ENCODE measurements around the gene MRI1.

The MRI1 gene

DNA sequence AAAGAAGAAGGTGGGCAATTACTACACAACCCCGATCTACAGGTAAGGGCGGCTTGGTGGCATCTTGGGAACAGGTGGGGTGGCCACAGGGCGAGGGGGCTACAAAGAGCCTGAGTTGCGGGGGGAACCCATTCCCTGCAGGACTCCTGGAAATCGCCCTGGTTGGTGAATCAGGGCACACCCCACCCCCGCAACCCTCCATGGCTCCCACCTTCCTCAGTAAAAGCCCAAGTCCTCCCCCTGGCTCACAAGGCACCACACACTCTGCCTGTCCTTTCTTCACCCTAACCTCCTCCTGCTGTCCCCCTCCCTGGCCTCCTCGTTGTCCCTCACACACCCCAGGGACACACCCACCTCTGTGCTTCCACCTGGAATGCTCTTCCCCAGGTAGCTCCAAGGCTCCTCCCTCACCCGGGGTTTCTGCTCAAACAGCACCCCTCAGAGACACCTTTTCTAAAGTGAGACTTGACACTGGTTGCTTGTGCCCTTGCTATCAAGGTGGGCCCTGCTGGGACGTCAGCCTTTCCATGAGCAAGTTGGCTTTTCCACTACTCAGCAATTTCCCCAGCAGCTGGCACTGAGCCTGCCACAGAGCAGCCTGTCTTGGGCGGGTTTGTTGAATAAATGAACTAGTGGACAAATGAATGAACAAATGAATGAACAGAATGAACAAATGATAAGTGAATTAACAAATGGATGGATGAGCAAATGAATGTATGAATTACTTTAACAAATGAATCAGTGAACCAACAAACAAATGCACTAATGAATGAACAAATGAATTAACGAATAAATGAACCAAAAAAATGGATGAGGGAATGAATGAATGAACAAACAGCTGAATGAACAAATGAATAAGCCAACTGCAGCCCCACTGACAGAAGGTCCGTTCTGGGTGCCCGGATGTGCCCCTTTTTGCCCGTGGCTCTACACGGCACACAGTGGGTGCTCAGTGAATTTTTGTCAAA lies 6.2 kb upstream of the MRI1 start:
- Histone ChIP-seq H3K4me1 (ENCODE audit: control insufficient read depth, insufficient read depth, low read length) (no peaks in the 10 kb centered on the region), H3K36me3 (ENCODE audit: control insufficient read depth, insufficient read depth, low read length) (peaks cover 51% of the 10 kb centered on the region), H3K4me3 (ENCODE audit: insufficient read depth, low read depth, low read length) (no peak overlapping the region), H3K27me3 (ENCODE audit: control insufficient read depth, insufficient read depth, low read length, poor library complexity, severe bottlenecking) (no peaks in the 10 kb centered on the region), H3K9me3 (ENCODE audit: control insufficient read depth, low read length) (no peaks in the 10 kb centered on the region), H3K27ac (ENCODE audit: insufficient read depth, low read depth, low read length, poor library complexity, severe bottlenecking) (no peak overlapping the region)
- 91 to 93% methylated on average over 15 of the region's 15 CpGs for WGBS, 2 experiments

GRCh38 chr19:13758795-13759194 lies 5.5 kb upstream of the MRI1 start:
- WGBS, 2 experiments = 96 to 97% methylated on average over 24 of the region's 24 CpGs
- Histone ChIP-seq H3K4me3 (ENCODE audit: insufficient read depth, low read depth, low read length) (no peak overlapping the region), H3K36me3 (ENCODE audit: control insufficient read depth, insufficient read depth, low read length) (peaks cover 51% of the 10 kb centered on the region)

GRCh38 chr19:13761423-13761822 lies 2.9 kb upstream of the MRI1 start:
- Histone ChIP-seq H3K4me3 (ENCODE audit: insufficient read depth, low read depth, low read length) (no peak overlapping the region), H3K36me3 (ENCODE audit: control insufficient read depth, insufficient read depth, low read length) (peaks cover 37% of the 10 kb centered on the region), H3K4me1 (ENCODE audit: control insufficient read depth, insufficient read depth, low read length) (no peaks in the 10 kb centered on the region), H3K9me3 (ENCODE audit: control insufficient read depth, low read length) (no peaks in the 10 kb centered on the region), H3K27me3 (ENCODE audit: control insufficient read depth, insufficient read depth, low read length, poor library complexity, severe bottlenecking) (peaks cover 6% of the 10 kb centered on the region), H3K27ac (ENCODE audit: insufficient read depth, low read depth, low read length, poor library complexity, severe bottlenecking) (no peak overlapping the region)
- WGBS, 2 experiments = 87 to 88% methylated on average over 8 of the region's 8 CpGs

More at GRCh38 chr19:13758795-13759194, 5.5 kb upstream of the MRI1 start:
- Histone ChIP-seq H3K9me3 (ENCODE audit: control insufficient read depth, low read length) (no peaks in the 10 kb centered on the region), H3K4me1 (ENCODE audit: control insufficient read depth, insufficient read depth, low read length) (no peaks in the 10 kb centered on the region), H3K27ac (ENCODE audit: insufficient read depth, low read depth, low read length, poor library complexity, severe bottlenecking) (no peak overlapping the region), H3K27me3 (ENCODE audit: control insufficient read depth, insufficient read depth, low read length, poor library complexity, severe bottlenecking) (no peaks in the 10 kb centered on the region)

GRCh38 chr19:13762635-13763235 lies 1.6 kb upstream of the MRI1 start:
- H3K9me3 ChIP-seq (ENCODE audit: control insufficient read depth, low read length) = no peaks in the 10 kb centered on the region
- H3K27ac ChIP-seq (ENCODE audit: insufficient read depth, low read depth, low read length, poor library complexity, severe bottlenecking) = no peak overlapping the region
- no peaks in the 10 kb centered on the region for H3K4me1 ChIP-seq (ENCODE audit: control insufficient read depth, insufficient read depth, low read length)
- H3K36me3 ChIP-seq (ENCODE audit: control insufficient read depth, insufficient read depth, low read length) = peaks cover 29% of the 10 kb centered on the region
- H3K27me3 ChIP-seq (ENCODE audit: control insufficient read depth, insufficient read depth, low read length, poor library complexity, severe bottlenecking) = peaks cover 6% of the 10 kb centered on the region
- WGBS, 2 experiments = 94% methylated on average over 42 of the region's 42 CpGs
- H3K4me3 ChIP-seq (ENCODE audit: insufficient read depth, low read depth, low read length) = no peak overlapping the region

- H3K4me3 ChIP-seq (ENCODE audit: insufficient read depth, low read depth, low read length) = no peak overlapping the region
- peaks cover 6% of the 10 kb centered on the region for H3K27me3 ChIP-seq (ENCODE audit: control insufficient read depth, insufficient read depth, low read length, poor library complexity, severe bottlenecking)
- no peaks in the 10 kb centered on the region for H3K9me3 ChIP-seq (ENCODE audit: control insufficient read depth, low read length)
- H3K4me1 ChIP-seq (ENCODE audit: control insufficient read depth, insufficient read depth, low read length) = no peaks in the 10 kb centered on the region
- H3K27ac ChIP-seq (ENCODE audit: insufficient read depth, low read depth, low read length, poor library complexity, severe bottlenecking) = no peak overlapping the region
- peaks cover 23% of the 10 kb centered on the region for H3K36me3 ChIP-seq (ENCODE audit: control insufficient read depth, insufficient read depth, low read length)
- WGBS, 2 experiments = 95 to 98% methylated on average over 3 of the region's 3 CpGs
These were observed 1.1 kb upstream of the MRI1 start for GRCh38 chr19:13763265-13763664.

DNA sequence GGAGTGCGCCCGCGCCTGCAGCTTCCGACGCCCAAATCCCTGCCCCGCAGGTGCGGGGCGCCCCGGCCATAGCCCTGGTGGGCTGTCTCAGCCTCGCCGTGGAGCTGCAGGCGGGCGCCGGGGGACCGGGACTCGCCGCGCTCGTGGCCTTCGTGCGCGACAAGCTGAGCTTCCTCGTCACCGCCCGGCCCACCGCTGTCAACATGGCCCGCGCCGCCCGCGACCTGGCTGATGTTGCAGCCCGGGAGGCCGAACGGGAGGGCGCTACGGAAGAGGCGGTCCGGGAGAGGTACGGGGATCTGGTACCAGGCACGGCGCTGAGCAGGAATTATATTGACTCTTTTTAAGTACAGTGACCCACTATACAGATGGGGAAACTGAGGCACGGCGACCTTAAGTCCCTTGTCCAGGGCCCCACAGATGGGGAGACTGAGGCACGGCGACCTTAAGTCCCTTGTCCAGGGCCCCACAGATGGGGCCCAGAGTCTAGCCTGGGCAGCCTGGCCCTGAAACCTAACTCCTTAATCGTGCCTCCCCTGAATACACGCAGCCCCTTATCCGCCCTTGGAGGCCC lies 586 bp downstream of the MRI1 start:
- Histone ChIP-seq H3K27me3 (ENCODE audit: control insufficient read depth, insufficient read depth, low read length, poor library complexity, severe bottlenecking) (peaks cover 6% of the 10 kb centered on the region), H3K27ac (ENCODE audit: insufficient read depth, low read depth, low read length, poor library complexity, severe bottlenecking) (no peak overlapping the region), H3K9me3 (ENCODE audit: control insufficient read depth, low read length) (no peaks in the 10 kb centered on the region), H3K4me1 (ENCODE audit: control insufficient read depth, insufficient read depth, low read length) (no peaks in the 10 kb centered on the region), H3K36me3 (ENCODE audit: control insufficient read depth, insufficient read depth, low read length) (peaks cover 12% of the 10 kb centered on the region), H3K4me3 (ENCODE audit: insufficient read depth, low read depth, low read length) (peak overlapping the region; percentile 53)
- WGBS, 2 experiments = 6% methylated on average over 48 of the region's 48 CpGs

DNA sequence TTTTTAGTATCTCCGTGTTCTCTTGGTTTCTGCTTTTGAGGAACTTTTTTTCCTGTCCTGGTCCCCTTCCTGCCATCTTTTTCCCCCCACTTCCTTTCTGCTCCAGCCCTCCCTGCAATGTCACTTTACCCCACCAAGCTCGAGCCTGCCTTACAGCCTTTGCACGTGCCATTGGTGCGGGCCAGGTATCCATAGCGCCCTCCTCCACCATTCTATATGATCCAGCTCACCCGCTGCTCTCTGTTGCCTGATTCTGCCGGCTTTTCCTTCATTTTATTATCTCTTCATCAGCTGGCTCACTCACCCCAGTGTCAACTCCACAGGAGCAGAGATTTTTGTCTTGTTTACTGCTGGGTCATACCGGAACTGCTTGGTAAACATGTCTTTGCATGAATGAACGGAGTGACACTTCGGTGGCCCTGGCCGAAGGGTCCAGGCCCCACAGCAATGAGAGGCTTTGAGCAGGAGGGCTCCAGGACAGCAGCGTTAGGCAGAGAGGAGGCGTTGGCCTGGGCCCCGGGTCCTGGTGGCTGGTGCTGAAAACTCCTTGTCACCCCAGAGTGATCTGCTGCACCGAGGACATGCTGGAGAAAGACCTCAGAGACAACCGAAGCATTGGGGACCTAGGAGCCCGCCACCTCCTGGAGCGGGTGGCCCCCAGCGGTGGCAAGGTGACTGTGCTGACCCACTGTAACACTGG lies 1.2 kb downstream of the MRI1 start:
- WGBS, 2 experiments = 68 to 70% methylated on average over 19 of the region's 19 CpGs
- H3K4me3 ChIP-seq (ENCODE audit: insufficient read depth, low read depth, low read length) = peak overlapping the region; percentile 53
- no peaks in the 10 kb centered on the region for H3K4me1 ChIP-seq (ENCODE audit: control insufficient read depth, insufficient read depth, low read length)
- H3K27me3 ChIP-seq (ENCODE audit: control insufficient read depth, insufficient read depth, low read length, poor library complexity, severe bottlenecking) = peaks cover 6% of the 10 kb centered on the region
- no peaks in the 10 kb centered on the region for H3K9me3 ChIP-seq (ENCODE audit: control insufficient read depth, low read length)
- no peak overlapping the region for H3K27ac ChIP-seq (ENCODE audit: insufficient read depth, low read depth, low read length, poor library complexity, severe bottlenecking)
- H3K36me3 ChIP-seq (ENCODE audit: control insufficient read depth, insufficient read depth, low read length) = peaks cover 9% of the 10 kb centered on the region

- Histone ChIP-seq H3K9me3 (ENCODE audit: control insufficient read depth, low read length) (no peaks in the 10 kb centered on the region), H3K4me3 (ENCODE audit: insufficient read depth, low read depth, low read length) (no peak overlapping the region), H3K4me1 (ENCODE audit: control insufficient read depth, insufficient read depth, low read length) (no peaks in the 10 kb centered on the region), H3K27ac (ENCODE audit: insufficient read depth, low read depth, low read length, poor library complexity, severe bottlenecking) (no peak overlapping the region), H3K27me3 (ENCODE audit: control insufficient read depth, insufficient read depth, low read length, poor library complexity, severe bottlenecking) (peaks cover 6% of the 10 kb centered on the region), H3K36me3 (ENCODE audit: control insufficient read depth, insufficient read depth, low read length) (peaks cover 9% of the 10 kb centered on the region)
- WGBS, 2 experiments = 92 to 94% methylated on average over 3 of the region's 3 CpGs
These were observed 1.8 kb downstream of the MRI1 start for GRCh38 chr19:13766095-13766481.

DNA sequence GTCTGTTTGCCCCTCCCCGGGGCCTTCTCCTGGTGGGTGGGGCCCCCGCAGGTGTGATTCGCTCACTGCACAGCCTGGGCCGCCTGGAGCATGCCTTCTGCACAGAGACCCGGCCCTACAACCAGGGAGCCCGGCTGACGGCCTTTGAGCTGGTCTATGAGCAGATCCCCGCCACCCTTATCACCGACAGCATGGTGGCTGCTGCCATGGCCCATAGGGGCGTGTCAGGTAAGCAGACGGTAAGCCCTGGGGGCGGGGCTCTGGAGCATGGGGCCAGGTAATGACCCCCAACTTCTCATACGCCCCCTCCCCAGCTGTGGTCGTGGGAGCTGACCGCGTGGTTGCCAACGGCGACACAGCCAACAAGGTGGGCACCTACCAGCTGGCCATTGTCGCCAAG lies 4.2 kb downstream of the MRI1 start:
- Histone ChIP-seq H3K27ac (ENCODE audit: insufficient read depth, low read depth, low read length, poor library complexity, severe bottlenecking) (no peak overlapping the region), H3K4me3 (ENCODE audit: insufficient read depth, low read depth, low read length) (no peak overlapping the region), H3K9me3 (ENCODE audit: control insufficient read depth, low read length) (no peaks in the 10 kb centered on the region), H3K27me3 (ENCODE audit: control insufficient read depth, insufficient read depth, low read length, poor library complexity, severe bottlenecking) (peaks cover 6% of the 10 kb centered on the region), H3K4me1 (ENCODE audit: control insufficient read depth, insufficient read depth, low read length) (no peaks in the 10 kb centered on the region), H3K36me3 (ENCODE audit: control insufficient read depth, insufficient read depth, low read length) (no peaks in the 10 kb centered on the region)
- WGBS, 2 experiments = 93 to 94% methylated on average over 19 of the region's 19 CpGs
